Fibroblast of skin of scalp (primary cell): Measurements from ENCODE around the gene CCDC82.

Source experiments
- DNase-seq: peaks from one replicate; pipeline ENCODE4 v3.0.0-alpha.2; 2013

CCDC82 gene

DNA sequence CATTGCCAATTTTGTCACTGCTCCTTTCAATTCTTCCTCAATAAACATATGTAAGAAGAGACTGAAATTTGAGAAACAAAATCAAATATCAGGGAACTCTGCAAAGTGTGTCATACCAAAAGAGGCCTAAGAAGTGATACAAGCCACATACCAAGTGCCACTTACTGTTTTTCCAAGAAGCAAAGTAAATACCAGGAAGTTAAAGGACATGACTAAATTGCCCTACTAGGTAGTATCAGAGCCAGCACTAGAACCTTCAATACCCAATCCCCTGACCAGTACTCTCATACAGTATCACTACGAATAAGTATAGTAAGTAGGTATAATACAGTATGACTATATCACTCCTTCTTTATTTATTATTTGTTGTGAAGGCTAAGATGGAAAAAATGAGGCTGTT lies 60.3 kb downstream of the CCDC82 start:
- peak; percentile 43 for DNase-seq

DNA sequence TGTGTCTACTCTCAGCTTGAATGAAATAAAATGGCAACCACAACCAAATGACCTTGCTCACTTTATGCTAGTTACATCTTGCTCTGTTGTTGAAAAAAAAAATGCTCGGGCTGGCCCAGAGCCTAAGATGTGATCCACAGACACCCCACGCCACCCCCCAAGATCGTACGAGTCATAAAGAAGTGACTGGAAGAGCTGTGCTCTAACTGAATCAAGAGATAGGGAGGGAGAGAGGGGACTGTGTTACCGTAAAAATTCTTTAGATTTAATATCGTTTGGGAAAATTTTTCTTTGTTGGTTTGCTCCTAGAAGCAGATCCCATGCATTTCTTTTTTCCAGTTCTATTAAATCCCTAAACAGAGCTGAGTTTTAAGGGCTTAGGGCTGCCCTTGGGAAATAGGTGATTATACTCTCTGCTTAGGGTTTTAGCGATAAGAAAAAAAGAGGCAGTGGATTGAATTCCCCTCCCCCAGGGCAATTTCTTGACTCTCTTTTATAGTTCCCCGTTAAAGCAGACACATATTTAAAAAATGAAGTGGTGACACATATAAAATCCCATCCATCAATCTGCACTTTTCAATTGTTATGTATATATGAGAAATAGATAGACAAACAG lies 61.2 kb downstream of the CCDC82 start:
- peak; percentile 75 for DNase-seq

- no peak for DNase-seq
Observed at GRCh38 chr11:96326959-96327358, 62.8 kb downstream of the CCDC82 start.

DNA sequence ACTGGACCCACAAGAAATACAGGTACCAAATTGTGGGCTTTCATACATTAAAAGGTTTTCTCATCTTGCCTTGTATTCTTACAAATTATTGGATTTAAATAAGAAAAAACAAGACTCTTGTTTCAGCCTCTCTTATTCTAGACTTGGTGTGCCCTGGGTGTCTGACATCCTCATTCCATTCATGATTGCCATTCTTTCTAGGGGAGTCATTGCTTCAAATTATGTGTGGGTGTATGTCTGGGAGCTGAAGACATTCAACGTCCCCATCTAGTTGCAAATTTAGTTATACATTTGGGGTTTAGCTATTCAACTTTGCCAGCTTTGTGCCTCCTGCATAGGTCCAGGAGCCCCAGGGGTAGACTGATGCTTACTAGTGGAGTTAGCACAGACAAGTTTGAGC lies 64.8 kb downstream of the CCDC82 start:
- DNase-seq: peak; percentile 91

DNA sequence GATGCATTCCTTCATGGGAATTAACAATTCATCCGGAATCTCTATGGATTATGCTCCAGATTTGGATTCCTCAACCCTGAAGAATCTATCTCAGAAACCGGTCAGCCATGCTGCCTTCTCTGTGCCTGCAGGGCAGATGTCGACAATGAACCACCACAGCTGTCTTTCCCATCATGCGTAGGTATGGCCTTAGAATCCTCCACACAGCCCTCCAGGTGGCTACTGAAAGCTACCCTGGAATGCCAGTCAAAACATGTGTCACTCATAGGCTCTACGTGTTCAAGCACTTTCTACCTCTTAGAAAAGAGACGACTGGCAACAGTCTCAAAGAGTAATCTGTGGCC lies 66.1 kb downstream of the CCDC82 start:
- peak; percentile 43 for DNase-seq

- no peak for DNase-seq
Observed at GRCh38 chr11:96322775-96323641, 66.7 kb downstream of the CCDC82 start.

DNA sequence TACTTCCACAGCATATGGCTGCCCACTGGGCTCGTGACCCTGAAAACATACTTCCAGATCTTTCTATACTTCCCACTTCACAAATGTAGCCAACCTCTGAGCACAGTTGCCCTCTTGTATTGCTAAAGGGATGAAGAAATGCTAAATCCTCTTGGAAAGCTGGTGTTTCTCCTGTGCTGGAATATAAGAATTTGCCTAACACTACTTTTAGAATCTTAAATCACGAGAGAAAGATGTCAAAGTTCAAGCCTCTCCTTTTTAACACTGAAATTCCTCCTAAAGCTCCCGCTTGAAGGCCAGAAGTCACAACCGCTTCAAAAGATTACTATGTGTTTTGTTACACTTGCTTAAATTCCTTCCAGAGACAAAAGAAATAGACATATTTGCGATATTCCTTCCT lies 68.6 kb downstream of the CCDC82 start:
- no peak for DNase-seq

DNA sequence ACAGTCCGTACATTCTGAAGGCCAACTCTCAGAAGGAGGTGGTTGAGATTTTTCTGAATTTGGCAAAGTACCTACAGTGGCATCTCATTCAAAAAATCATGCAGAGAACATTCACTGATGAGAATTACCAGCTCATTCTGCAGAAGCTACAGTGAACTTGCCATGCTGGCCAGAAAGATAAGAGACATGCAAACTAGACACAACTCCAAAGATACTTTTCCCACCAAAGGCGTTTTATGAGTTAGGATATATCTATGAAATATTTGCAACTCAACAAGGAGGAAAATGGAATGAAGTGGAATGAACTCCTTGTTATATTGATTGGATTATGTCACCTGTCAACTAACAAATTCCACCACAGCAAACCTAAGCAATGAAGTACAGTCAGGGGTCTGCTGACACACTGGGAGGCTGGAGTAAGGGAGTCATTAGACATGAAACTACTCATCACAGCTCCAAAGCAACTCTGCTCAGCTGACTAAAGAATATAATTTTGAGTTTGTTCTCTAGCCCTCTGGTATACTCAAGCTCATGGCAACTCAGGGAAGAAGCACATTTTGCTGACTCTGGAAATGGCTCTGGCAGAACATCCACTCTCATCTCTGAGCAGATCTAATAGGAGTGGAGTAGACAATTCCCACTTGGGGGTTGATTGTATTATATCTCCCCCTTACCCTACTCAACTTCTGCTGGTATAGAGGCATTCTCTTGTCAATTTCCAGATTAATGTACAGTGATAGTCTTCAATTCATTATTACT lies 69.6 kb downstream of the CCDC82 start:
- DNase-seq: no peak

GRCh38 chr11:96318850-96319249 lies 70.9 kb downstream of the CCDC82 start:
- DNase-seq: no peak

- DNase-seq: no peak
Observed at GRCh38 chr11:96318399-96318798, 71.3 kb downstream of the CCDC82 start.

DNA sequence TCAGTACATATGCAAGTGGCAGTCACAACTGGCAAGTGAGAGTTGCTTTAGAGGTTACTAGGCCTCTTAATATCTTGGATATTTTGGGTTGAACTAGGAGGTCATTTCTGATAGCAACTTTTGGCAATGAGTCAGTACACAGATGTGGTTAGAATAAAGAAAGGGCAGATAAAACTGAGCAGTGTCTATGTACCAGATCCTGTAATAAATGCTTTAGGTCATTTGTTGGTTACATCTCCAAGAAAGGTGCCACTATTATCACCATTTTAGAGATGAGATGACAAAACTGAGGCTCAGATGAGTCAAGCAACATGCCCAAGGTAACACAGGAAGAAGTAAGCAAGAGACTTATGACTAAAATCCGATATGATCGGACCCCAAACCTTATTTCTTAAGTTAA lies 71.7 kb downstream of the CCDC82 start:
- DNase-seq: no peak

GRCh38 chr11:96317571-96317970 lies 72.1 kb downstream of the CCDC82 start:
- no peak for DNase-seq

DNA sequence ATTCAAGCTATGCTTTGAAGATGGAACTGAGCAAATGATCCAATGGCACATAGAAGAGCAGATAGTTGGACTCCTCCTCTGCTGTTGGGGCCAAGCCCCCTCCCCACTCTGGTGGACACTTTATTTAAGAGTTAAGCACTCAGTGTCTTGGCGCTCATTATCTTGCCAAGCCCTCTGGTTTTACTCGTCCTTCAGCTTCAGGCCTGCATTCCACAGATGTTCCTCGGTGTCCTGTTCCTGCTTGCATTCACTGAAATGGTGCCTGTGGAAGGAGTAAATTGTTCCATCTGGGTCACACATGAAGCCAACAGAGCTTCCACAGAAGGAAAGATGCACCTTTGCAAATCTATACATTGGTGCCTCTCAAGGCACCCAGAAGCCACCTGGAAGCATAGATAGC lies 72.8 kb downstream of the CCDC82 start:
- DNase-seq: no peak

GRCh38 chr11:96315476-96315875 lies 74.2 kb downstream of the CCDC82 start:
- no peak for DNase-seq

GRCh38 chr11:96314326-96315020 lies 75.2 kb downstream of the CCDC82 start:
- DNase-seq: peak; percentile 74

DNA sequence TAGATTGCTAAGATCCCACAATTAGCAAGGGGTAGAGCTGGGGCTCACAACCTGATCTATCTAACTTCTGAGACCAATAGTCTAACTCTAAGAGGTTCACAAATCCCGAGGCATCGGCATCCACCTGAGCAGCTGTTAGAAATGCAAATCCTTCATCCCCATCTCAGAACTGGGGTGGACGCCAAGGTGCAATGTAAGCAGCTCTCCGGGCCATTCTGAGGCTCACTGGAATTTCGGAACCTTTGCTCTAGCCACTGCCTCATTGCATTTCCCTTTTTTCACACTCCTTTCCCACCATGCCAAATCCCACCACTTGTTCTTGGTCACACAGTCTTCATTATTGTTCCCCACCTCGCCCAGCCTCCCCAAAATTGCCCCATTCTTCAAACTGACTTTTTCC lies 76.5 kb downstream of the CCDC82 start:
- no peak for DNase-seq

GRCh38 chr11:96311120-96311568 lies 78.6 kb downstream of the CCDC82 start:
- peak; percentile 95 for DNase-seq

DNA sequence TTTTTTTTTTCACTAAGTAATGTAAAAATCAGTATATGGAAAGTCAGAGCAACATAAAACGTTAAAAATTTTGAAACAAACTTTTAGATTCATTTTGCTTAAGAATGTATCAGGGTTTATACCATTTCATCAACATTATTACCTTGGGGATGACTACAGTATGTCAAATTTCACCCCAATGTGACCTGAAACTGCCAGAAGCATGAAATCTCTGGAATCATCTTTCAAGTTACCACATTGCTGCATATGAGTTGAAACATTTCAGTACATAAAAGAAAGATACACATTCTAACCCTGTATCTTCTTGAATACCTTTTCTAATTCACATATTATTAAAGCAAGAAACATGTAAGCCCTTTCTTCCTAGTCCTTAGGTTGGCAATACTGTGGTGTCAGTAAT lies 79.5 kb downstream of the CCDC82 start:
- no peak for DNase-seq

DNA sequence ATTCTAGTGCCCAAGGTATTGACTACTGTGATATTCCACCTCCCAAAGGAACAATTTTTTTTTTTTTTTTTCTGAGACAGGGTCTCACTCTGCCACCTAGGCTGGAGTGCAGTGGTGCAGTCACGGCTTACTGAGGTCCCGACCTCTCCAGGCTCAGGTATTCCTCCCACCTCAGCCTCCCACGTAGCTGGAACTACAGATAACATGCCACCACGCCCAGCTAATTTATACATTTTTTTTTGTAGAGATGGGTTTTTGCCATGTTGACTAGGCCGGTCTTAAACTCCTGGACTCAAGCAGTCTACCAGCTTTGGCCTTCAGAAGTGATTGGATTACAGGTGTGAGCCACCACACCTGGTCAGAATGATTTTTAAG lies 80.1 kb downstream of the CCDC82 start:
- DNase-seq: no peak

DNA sequence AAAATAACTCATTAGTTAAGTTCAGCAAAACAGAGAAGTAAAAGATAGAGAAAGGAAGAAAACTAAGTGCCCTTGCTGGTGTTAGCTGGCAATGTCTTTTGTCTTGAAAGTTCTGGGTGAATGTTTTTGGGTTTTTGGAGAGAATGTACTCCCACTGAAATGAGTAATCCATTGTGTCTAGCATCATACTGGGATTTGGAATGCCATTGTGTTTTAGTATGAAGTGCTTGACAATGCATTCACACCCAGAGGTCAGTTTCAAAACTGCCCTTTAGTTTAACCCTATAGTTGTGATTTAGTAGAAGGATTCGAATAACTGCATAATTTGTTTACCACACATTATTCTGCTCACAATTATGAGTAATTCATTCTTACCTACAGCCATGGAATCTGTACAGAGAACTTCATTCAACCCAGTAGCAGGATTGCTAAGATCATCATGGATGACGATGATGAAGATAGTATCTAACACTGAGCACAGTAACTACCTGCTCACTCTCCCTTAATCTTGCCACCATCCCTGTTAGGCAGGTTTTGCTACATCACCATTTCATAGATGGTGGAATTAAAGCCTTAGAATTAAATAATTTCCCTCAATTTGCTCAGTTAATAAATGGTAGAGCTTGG lies 80.6 kb downstream of the CCDC82 start:
- DNase-seq: peak; percentile 46

- peak; percentile 93 for DNase-seq
Observed at GRCh38 chr11:96307776-96308140, 82.0 kb downstream of the CCDC82 start.

DNA sequence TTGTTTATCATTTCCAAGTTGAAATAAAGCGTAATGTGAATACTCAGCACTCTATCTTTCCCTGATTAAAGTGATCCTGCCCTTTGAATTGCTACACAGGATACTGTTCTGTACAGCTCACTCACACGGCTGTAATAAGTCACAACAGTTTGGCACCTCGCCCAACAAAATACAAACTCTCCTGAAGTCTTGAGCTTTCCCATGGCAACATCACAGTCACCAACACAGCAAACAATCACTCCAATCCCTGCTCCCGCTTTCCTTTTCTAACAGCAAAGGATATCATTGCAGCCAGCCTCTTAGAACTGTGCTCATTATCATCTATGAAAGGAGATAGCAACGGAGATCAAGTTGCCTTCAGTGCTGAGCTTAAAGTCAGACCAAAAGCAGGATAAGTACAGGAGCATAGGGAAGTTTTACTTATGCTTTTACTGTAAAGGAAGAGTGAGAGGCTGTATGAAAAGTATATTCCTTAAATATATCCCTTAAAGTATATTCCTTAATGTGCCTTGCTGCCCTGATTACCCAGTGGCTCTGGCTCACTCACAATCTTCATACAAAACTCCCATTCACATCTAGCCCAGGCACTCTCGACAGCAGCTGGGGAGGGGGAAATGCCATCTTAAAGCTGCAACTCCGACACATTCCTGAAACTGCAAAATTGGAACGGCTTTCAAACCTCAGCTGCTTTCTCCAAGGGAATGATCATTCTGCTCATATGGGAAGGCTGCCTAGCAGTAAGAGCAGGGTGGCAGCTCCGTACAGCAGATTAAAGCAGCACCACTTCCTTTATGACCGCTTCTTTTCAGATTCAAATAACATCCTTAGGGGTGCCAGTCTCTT lies 82.6 kb downstream of the CCDC82 start:
- DNase-seq: peak; percentile 98
